AG09309 (cell line): ENCODE measurements around the gene ZCCHC7.
"Not testable (repeated sequence)": the region's sequence is repeated elsewhere in the genome, so short reads cannot be mapped to it uniquely, and the experiment has no call there.

Source experiments
- DNase-seq: peaks from one replicate; pipeline ENCODE4 v3.0.0-alpha.2; 2010; ENCODE audit warnings: low read depth
- H3K4me3 ChIP-seq: 2 replicates; pipeline ENCODE4 v1.5.1; 2011; ENCODE audit warnings: mild to moderate bottlenecking, low read depth, low read length, moderate library complexity; ENCODE audit not compliant: control insufficient read depth
- TF ChIP-seq, protein P1 (sequence below): IDR thresholded peaks from 2 replicates; pipeline ENCODE4 v1.5.1; 2011; ENCODE audit warnings: mild to moderate bottlenecking, low read depth, low read length, inconsistent platforms; ENCODE audit not compliant: insufficient read depth, control insufficient read depth; ENCODE audit errors: missing control alignments

The ZCCHC7 gene

DNA sequence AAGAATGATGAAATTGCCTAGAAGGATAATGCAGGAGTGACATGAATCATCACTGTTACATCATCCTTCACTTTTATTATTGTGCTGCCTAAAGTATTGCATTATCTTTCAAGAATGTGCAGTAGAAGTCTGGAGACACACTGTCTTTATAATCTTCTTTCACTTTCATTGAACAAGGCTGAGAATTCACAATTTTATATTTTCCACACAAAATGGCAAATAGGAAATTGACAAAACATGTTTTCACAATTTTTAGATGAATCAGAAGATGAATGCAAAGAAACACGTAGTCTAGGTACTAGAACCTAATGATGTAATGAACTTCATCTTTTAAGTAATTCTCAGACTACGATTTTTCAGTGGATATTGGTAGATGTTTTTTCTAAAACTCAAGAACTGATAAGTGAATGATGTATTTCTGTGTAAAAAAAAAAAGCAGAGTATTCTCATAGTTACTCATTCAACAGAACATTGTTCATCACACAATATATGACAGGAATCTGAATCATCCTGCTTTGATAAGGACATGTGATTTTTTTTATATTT, 170.6 kb downstream of the ZCCHC7 start:
- H3K4me3 ChIP-seq = peak overlapping the region; percentile 8
- TF ChIP-seq, protein P1, sequence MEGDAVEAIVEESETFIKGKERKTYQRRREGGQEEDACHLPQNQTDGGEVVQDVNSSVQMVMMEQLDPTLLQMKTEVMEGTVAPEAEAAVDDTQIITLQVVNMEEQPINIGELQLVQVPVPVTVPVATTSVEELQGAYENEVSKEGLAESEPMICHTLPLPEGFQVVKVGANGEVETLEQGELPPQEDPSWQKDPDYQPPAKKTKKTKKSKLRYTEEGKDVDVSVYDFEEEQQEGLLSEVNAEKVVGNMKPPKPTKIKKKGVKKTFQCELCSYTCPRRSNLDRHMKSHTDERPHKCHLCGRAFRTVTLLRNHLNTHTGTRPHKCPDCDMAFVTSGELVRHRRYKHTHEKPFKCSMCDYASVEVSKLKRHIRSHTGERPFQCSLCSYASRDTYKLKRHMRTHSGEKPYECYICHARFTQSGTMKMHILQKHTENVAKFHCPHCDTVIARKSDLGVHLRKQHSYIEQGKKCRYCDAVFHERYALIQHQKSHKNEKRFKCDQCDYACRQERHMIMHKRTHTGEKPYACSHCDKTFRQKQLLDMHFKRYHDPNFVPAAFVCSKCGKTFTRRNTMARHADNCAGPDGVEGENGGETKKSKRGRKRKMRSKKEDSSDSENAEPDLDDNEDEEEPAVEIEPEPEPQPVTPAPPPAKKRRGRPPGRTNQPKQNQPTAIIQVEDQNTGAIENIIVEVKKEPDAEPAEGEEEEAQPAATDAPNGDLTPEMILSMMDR = no peak

DNA sequence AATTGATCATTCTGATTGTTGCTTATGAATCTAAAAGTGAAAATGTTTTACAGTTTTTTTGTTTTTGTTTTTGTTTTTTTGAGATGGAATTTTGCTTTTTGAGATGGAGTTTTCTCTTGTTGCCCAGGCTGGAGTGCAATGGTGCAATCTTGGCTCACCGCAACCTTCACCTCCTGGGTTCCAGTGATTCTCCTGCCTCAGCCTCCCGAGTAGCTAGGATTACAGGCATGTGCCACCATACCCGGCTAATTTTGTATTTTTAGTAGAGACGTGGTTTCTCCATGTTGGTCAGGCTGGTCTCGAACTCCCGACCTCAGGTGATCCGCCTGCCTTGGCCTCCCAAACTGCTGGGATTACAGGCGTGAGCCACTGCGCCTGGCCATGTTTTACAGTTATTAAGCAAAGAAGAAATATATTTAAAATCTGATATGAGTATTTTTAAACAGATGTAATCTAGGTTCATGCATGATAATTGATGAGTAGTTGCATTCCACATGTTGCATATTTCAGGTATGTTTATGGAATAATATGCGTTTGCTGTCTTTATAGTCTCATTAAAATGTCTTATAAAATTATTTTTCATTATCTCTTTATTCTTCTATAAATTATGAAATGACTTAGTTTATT, 171.4 kb downstream of the ZCCHC7 start:
- H3K4me3 ChIP-seq, DNase-seq: not testable (repeated sequence)

More for the DNA sequence above, 170.6 kb downstream of the ZCCHC7 start:
- DNase-seq = peak; percentile 70

DNA sequence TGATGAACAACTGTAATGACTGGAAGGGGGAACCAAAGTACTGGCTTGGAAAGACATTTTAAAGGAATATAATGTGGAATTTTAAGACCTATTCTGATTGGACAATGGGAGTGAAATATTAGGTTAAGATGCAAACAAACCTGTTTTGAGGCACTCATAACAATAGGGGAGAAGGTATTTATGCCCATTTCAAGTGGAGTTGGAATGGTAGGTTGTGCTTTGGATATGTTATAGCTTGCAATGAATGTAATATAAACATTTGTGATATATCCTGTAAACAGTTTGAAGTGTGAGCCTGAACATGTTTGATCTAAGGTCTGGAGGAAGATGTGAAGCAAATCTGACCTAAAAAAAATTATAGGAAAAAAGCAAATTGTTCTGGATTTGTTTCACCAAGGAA, 172.5 kb downstream of the ZCCHC7 start:
- TF ChIP-seq, protein P1 = no peak
- DNase-seq = no peak
- H3K4me3 ChIP-seq = no peak overlapping the region

DNA sequence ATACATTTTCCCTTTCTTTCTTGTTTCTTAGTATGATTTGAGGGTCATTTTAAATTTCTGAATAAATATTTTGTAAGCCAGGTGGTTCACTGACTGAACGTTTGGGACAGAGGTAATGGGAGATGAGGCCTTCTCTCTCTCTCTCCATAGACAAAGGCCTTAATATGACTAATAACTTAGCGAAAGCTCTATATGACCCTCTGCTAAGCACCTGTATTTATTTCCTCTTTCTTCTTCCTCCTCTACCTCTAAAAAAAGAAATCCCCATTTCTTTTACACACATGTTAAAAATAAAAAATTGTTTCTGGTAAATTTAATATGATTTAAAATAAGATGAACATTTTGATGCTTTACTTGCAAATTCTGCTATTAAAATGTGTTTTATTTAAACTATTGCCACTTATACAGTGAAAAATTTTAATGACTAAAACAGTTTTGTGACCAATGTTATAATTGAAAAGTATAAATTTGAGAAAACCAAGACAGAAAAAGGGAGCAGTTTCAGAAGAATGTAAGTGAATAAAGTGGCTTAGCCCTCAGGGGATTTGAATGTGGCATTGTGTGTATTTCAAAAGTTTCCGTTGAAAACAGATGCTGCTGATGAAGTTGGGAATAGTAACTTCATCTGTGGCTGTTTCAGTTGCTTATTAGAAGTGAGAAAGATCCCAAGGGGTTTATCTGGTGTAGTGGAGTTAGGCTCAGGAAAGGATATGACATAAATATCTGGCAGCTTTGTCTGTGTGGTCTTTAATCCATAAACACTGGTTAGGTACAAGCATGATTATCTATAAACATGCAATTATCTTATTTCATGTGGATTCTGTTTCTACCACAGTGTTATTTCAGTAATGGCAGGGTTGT, 173.5 kb downstream of the ZCCHC7 start:
- H3K4me3 ChIP-seq = no peak overlapping the region
- DNase-seq = no peak
- TF ChIP-seq, protein P1 = no peak

GRCh38 chr9:37295178-37295577, 174.8 kb downstream of the ZCCHC7 start:
- DNase-seq = no peak
- no peak overlapping the region for H3K4me3 ChIP-seq
- TF ChIP-seq, protein P1 = no peak

DNA sequence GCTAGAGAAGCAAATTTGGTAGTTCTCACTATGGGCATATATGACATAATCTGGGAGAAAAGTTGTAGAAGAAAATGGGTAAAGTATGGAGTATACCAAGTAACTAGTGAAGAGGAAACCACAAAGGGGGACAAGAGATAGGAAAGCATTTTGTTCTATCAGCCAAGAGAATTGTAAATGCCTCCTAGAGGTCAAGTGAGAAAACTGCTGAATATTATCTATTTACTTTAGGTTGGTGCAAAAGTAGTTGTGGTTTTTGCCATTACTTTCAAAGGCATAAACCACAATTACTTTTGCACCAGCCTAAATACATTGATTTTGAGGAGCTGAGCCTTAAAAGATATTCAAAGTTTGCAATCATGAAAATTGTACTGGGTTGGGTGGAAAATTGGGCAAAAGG, 175.4 kb downstream of the ZCCHC7 start:
- TF ChIP-seq, protein P1 = no peak
- DNase-seq = no peak
- H3K4me3 ChIP-seq = no peak overlapping the region

GRCh38 chr9:37297592-37297991, 177.2 kb downstream of the ZCCHC7 start:
- DNase-seq = no peak
- H3K4me3 ChIP-seq = no peak overlapping the region
- TF ChIP-seq, protein P1 = no peak
